ENCODE measurements around the gene TJP2.

Gene TJP2

DNA sequence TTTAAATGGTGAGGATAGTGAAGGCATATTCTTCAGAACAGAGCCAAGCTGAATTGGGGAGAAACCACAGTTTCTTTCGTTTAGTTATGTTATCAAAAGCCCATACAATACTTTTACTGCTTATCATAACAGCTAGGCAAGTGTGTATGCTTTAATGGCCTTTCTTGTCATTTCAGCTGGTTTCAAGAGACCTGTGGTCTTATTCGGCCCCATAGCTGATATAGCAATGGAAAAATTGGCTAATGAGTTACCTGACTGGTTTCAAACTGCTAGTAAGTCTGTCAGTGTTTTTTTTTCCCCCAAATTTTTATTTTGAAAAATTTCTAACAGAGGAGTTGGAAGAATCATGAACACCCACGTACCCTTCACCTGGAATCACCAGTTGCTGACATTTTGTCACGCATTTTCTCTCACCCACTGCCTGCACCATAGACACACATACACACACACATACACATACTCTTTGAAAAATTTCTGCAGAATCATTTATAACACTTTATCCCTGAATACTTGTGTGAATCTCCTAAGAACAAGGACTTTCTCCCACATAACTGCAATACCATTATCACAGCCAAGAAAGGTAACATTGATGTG, 63.7 kb downstream of the TJP2 start:
- DNase-seq, result no peak

DNA sequence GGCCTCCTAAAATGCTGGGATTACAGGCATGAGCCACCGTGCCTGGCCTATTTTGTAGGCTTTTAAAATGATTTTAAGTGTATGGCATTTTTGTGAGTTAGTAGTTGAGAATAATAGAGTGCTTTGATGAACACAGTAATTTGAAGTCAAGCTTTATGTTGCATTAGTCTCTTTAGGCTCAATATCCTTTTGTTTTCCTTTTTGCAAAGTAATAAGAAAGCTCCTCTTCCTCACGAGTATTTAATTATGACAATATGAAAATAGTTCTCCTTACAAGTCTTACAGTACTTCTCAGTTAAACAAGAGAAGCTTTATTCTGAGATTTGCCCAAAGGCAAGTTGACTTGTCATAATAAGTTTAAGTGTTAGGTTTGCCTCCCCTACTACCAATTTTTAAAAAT, 69.0 kb downstream of the TJP2 start:
- DNase-seq, result no peak

DNA sequence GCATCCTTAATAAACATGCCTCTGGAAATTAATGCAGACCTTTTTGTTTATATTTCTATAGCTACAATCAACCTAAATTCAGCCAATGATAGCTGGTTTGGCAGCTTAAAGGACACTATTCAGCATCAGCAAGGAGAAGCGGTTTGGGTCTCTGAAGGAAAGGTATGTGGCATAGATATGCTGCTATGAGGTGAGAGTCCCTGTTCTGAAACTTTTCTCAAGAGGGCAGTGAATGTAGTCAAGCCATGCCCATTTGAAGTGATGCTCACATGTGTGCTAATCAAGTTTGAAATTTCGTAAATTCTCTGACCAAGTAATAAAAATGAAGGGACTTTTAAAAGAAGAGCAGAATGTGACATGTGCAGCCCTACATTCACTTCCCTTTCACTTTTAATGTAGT, 72.6 kb downstream of the TJP2 start:
- DNase-seq, result no peak

DNA sequence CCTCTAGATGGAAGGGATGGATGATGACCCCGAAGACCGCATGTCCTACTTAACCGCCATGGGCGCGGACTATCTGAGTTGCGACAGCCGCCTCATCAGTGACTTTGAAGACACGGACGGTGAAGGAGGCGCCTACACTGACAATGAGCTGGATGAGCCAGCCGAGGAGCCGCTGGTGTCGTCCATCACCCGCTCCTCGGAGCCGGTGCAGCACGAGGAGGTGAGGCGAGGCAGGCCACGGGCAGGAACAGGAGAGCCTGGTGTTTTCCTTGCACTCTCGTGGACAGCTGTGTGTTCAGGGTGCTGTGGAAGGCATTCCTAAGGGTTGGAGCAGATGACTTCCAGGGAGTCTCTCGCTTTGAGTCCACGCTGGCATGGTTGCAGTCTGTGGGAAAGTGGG, 73.9 kb downstream of the TJP2 start:
- no peak for DNase-seq

DNA sequence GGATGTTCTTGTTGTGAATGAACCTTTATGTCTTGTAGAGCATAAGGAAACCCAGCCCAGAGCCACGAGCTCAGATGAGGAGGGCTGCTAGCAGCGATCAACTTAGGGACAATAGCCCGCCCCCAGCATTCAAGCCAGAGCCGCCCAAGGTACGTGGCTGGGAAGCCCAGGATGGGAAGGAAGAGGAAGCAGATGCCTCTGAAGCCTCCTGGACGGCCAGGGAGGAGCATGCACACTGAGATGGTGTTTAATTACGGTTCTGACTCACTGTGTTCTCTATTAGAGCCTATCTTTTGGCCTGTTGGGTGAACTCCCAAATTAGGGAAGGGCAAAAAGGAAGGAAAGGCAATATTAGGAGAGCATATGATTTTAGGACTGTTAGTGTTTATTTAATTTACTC, 75.3 kb downstream of the TJP2 start:
- DNase-seq, result no peak

DNA sequence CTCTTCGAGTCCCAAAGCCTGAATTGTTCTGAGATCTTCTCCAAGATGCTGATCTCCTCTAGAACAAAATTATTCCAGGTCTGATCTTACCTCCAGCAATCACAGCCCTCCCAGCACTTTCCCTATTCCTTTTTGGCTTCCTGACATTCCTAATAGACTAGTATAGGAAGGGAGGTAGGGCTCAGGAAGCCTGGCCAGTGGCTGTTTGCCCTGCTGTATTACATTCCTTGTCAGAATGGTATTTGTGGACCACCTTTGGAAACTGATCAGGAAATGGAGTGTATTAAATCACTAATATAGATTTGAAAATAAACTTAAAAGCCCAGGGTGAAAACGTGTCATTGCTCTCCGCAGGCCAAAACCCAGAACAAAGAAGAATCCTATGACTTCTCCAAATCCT, 76.6 kb downstream of the TJP2 start:
- no peak for DNase-seq

DNA sequence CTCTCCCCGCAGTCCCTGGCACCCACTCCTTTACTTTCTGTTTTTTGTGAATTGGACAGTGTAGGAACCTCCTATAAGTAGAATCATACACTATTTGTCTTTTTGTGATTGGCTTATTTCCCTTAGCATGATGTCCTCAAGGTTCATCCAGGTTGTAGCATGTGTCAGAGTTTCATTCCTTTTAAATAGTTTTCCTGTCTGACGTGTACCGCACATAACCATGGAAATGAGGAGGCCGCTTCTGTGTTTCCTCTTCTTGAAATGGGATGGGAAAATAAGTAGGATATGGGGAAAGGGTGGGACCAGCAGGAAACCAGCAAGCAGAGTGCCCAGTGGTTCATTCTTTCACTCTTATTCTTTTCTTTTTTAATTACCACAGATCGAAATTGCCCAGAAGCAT, 78.4 kb downstream of the TJP2 start:
- no peak for DNase-seq

DNA sequence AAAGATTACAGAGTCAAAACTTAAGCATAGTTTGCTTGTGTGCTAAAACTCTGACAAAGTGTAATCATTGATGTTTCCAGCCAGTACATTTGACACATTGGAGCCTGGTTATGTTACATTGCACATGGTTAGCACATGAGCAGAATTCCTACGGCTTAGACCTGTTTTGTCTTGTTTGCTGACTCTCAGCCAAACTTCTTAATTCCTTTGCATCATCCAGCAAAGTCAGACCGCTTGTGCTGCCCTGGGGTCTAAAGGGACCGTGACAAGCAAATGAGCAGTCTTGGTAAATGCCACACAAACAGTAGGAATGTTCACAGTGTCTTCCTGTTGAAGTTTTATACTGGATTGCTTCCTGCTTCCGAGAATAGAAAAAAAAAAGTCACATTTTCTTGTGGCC, 79.0 kb downstream of the TJP2 start:
- DNase-seq, result no peak

DNA sequence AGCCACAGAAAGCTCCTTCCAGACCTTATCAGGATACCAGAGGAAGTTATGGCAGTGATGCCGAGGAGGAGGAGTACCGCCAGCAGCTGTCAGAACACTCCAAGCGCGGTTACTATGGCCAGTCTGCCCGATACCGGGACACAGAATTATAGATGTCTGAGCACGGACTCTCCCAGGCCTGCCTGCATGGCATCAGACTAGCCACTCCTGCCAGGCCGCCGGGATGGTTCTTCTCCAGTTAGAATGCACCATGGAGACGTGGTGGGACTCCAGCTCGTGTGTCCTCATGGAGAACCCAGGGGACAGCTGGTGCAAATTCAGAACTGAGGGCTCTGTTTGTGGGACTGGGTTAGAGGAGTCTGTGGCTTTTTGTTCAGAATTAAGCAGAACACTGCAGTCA, 80.1 kb downstream of the TJP2 start:
- DNase-seq, result no peak

DNA sequence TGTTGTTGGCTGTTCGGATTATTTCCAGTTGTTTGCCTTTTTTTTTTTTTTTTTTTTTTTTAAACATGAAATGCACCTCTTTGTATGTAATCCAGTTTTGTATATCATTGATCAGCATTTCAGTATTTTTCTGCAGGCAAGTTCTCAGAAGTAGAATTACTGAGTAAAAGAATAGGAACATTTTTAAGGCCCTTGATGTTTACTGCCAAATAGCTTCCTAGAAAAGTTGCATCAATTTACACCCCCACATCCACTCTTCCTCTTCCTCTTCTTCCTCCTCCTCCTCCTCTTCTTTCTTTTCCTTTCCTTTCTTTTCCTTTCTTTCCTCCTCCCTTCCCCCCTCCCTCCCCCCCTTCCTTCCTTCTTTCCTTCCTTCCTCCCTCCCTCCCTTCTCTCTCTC, 81.5 kb downstream of the TJP2 start:
- DNase-seq, result no peak

DNA sequence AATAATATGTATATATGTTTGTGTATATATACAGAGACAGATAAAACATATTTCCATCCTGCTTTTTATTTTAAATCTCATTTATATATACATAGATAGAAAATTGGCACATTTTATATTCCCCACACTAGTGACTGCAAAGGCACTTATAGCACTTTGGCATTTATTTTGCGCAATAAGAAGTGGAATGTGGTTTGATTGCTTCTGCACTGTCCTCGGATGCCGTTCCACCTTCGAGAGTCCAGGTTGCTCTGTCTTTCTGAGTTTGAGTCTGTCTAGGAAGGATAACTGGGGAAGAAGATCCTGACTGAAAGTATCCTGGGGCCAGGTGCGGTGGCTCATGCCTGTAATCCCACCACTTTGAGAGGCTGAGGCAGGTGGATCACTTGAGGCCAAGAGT, 84.5 kb downstream of the TJP2 start:
- DNase-seq, result no peak

DNA sequence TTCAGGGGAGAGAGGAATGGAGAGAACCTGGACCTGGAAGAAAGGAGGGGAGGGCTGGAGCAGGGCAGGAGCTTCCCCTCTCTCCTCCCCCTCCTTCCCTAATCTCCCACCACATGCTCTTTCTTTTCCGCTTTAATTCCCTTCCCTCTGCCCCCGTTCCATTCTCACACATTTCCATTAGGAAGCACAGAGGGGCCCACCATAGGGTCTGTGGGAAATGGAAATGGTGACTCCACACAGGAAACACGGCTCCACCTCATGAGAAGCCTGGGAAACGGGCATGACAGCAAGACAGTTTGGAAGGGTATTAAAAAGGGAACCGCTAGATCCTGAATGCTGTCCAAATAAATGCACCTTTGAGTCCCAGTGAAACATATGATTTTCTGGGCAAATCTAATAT, 86.1 kb downstream of the TJP2 start:
- DNase-seq, result no peak

DNA sequence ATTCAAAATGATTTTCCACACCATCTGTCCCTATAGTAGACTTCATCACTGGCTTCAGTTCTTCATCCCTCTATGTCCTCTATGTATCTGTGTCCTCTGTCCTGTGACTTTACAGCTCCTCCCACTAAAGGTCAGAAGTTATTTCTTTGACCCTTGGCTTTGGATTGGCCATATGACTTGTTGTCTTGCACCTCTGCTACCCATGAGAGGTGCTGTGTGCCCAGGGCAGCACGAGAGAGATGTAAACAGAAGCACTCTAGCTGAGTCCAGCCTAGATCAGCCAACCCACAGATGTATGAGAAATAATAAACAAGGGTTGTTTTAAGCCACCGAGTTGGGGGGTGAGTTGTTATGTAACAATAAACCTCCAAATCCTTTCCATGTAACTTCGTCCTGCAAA, 87.6 kb downstream of the TJP2 start:
- no peak for DNase-seq

DNA sequence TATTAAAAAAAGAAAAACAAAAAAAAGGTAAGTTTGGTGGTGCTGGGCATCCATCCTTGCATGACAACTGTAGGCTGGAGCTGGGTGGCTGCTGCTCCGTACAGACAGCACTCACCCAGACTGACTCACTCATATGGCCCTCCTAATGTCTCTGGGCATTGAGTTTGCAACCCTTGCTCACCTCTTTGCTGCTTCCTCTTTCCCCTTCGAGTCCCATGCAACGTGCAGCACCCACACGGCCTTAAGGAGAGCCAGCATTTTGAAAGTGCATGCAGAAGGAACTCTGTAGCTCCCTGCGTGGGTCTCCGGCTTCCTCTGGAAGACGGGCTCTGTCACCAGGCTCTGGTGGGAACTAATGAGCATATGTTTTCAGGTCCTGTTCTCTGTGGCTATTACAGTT, 90.4 kb downstream of the TJP2 start:
- no peak for DNase-seq

DNA sequence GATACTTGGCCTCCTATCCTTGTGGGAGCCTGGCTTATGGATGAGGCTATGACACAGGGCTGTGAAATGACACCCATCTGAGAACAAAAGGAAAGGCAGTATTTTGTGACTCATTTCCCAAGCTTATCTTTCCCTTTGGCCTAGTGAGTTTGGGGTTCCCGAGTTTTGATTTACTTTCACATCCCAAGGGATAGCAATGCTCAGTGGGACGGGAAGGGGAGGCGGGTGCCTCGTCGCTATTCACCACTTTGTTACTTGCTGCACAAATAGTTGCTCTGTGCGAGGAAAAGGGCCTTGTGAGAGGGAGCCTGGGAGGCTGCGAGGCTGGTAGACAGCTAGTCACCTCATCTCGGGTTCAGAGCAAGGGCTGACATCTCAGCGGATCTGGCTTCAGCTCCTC, 91.8 kb downstream of the TJP2 start:
- DNase-seq, result no peak

DNA sequence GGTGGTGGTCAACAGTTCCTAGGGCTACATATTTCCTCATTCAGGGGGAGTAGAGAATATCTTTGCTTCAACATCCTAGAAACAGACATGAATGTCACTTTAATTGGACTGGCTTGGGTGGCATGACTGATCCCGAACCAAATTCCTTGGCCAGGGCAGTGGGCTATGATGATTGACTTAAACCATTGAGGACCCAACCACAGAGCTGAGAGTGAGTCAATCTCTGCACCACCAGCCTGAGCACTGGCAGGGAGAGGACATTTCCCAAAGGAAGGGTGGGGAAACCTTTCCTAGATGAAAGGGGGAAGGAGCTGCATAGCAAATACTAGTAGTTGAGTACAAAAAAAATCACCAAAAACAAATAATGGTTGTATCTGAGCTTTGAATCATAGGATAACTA, 98.1 kb downstream of the TJP2 start:
- DNase-seq, result no peak

DNA sequence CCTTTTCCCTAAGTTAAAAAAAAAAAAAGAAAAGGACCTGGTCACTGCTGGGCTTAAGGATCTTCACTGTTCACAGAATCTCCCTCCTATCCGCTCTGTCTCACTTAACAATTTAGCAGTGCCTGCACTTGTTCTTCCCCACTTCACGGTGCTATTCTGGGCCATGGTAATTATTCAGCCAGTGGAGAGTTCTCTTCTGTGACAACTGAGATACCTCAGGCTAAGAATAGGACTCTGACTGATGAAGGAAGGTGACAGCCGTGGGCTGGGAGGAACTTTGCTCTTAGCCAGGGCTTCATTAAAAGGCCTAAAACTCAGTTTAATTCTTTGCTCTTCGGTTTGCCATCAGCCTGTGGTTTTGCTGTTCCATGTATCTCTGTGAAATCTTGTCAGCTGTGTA, 99.1 kb downstream of the TJP2 start:
- no peak for DNase-seq

DNA sequence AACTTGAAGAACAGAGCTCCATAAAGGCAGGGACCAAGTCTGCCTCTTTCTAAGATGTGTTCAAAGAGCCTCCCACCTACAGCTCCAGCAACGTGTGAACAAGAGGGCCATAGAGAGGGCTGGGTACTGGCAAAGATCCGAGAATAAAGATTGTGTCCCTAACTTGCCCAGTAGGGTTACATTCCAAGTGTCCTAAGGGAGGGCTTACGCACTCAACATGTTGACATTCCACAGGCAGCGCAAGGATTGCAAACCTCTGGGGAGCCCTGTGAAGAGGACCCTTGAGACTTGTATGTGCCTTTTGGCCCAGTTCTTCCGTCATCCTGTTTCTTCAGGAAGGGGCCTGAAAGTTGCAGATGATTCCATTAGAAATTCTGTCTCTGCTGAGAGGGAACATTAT, 102.7 kb downstream of the TJP2 start:
- no peak for DNase-seq

DNA sequence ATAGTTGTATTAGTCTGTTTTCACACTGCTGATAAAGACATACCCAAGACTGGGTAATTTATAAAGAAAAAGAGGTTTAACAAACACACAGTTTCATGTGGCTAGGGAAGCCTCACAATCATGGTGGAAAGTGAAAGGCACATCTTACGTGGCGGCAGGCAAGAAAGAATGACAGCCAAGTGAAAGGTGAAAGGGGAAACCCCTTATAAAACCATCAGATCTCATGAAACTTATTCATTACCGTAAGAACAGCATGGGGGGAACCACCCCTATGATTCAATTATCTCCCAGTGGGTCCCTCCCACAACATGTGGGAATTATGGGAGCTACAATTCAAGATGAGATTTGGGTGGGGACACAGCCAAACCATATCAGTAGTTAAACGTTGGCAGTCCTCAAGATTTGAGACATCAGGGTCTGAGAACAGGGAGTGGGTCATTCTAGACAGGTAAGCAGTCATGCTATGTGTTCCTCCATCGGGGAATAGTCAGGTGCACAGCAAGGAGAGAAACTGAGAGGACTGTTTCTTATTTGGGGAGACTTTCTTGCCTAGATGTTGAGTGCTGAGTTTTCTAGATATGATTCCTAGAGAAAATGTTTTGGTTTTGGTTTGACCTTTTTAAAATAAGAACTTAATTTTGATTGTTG, 105.1 kb downstream of the TJP2 start:
- no peak for DNase-seq

DNA sequence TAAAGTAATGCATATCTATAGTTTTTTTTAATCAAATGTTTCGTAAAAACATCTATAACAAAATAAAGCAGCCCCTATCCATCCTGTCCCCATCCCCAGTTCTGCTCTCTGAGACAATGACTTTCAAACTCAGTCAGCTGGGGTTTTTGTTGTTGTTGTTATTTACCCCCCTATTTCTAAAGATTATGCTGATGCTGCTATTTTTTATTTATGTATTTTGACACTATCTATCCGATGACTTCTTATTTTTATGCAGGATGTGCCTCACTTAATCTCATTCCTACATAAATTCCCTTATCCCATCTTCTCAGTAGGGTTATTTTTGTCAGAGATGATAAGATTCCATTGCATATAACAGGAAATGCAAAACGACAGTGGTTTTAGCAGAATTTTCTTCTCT, 105.7 kb downstream of the TJP2 start:
- DNase-seq, result no peak

DNA sequence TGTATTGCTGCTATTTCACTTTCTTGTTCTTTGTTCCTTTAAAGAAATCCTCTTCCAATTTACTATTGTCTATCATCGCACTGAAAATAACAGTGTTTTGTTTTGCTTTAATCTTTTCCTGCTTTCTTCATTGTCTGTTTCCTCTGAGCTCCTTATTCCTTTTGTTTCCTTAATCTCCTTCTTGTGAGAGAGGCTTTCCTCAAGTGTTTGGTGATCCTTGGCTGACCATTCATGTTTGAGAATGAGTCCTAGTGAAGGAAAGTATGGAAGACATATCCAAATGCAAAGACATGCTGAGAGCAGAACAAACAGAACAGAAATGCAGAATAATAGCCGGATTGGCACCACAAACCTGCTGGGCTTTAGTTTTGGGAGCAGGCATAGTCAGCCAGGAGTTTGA, 108.9 kb downstream of the TJP2 start:
- no peak for DNase-seq

DNA sequence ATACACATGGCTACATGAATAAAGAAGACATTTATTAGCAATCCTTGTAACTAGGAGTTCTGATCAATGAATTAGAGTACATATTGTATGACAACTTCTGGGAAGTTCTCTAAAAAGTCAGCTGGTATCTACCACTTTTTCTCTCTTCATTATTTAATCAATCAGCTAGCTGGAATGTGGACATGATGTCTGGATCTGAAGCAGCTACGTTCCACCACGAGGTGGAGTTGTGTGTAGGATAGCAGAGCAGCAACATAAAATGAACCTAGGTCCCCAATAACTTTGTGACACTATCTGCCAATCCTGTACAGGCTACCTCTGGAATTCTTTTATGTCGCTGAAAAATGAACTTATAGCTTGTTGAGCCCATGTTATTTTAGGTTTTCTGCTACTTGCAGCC, 118.0 kb downstream of the TJP2 start:
- DNase-seq, result no peak

DNA sequence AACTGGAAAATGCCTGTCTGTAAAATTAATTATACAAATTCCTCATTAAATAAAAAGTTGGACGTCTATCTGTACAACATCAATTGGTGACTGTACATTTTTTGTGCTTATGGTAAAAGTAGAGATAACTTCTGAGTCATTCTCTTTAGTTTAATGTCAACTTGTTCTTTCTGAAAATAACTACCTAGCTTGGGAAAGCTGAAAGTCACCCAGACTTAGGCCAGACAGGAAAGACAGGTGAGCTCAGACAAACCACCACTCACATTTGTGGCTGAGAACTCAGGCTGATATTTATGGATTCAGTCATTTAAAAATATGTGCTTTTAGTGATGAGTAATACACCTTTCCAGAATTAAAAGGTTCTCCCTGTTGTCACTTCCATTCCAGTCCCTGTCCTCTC, 119.1 kb downstream of the TJP2 start:
- DNase-seq, result no peak

DNA sequence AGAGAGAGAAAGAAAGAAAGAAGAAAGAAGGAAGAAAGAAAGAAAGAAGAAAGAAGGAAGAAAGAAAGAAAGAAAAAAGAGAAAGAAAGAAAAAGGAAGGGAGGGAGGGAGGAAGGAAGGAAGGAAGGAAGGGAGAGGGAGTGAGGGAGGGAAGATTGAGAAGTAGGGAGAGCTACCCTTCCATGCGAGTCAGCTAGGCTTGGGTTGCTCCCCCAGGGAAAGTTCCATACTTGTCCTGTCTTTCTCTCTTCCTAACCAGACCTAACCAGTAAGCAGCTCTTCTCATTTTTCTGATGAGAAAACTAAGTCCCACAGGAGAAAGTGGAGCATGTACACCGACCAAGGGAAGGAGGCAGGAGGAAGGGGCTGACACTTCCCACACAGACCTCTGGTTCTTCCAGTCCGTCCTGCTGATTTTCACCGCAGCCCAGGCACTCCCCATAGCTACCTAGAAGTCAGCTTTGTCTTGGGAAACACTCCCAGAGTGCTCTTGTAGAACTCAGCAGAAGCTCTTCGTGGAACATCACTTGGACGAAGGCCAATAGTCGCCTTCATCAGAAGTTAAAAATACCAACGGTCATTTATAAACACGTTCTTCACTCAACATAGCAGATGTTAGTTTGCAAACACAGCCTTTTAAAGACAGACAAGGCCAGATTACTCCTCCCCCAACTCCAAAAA, 121.9 kb downstream of the TJP2 start:
- no peak for DNase-seq
